HG02763 (cell line): ENCODE measurements around the gene SLCO6A1.
A peak's percentile ranks its signal among the peaks of the same experiment; 100 is the strongest.
"Not testable (repeated sequence)": the region's sequence is repeated elsewhere in the genome, so short reads cannot be mapped to it uniquely, and the experiment has no call there.

Source experiments
- ATAC-seq: cut with Tn5 transposase; IDR thresholded peaks from one replicate; pipeline ENCODE4 v1.9.1; 2021; ENCODE audit warnings: mild to moderate bottlenecking, moderate library complexity; ENCODE audit not compliant: unreplicated experiment

SLCO6A1 gene

GRCh38 chr5:102498271-102499034 is at the start of gene SLCO6A1:
SLCO6A1 (minus strand) TSS chr5:102499001; CDS start chr5:102498844, 157 bp downstream.
- no peak for ATAC-seq

- ATAC-seq = no peak
Measured at GRCh38 chr5:102547141-102548035, 48.6 kb upstream of the SLCO6A1 start.

DNA sequence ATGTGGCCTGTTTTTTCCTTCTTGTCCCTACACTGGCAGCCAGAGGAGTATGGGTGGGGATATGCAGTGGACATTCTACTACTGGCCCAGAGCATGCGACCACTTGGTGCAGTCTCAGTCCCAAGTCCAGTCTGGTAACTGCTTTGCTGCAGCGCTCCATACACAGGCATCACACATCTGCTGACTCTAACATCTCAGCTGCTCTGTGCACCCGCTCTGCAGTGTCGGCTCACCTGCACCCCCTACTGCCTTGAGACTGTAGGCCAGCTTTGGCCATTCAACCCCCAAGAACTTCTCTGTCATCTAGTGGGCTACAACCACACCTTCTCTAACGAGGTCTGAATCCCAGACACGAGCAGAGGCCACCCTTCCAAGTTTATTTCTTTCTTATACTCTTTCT is 46.4 kb upstream of the SLCO6A1 start:
- ATAC-seq = peak; percentile 64

GRCh38 chr5:102542057-102542456 is 43.3 kb upstream of the SLCO6A1 start:
- ATAC-seq = no peak

DNA sequence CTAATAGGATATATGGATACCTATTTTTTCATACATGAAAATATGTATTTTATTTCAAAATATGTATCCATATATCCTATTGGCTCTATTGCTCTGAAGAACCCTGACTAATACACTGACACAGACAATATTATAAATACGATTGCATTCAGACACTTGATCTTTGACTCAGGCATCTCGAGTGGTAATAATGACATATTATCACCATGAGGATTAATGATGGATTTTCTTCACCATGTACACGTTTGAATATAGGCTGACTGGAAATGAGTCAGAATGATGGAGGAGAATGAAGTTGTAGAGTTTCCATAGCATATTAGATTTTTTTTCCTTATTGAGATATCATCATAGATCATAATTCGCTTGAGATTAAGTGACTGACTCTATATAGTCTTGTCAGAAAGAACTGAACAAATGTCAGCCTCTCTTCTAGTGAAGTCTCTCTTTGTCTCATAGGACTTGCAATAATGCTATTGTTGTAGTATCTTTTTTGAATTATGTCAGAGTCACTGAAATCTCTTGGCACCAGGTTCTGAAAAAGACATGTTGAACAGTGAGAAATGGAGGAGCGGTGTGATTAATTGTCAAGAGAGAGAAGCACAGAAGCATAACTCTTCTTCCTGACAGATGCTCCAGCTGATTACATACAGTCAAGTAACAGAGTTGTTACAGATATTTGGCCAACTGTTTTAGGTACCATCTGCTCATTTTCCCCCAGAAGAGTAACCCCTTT is 41.4 kb upstream of the SLCO6A1 start:
- ATAC-seq = no peak

DNA sequence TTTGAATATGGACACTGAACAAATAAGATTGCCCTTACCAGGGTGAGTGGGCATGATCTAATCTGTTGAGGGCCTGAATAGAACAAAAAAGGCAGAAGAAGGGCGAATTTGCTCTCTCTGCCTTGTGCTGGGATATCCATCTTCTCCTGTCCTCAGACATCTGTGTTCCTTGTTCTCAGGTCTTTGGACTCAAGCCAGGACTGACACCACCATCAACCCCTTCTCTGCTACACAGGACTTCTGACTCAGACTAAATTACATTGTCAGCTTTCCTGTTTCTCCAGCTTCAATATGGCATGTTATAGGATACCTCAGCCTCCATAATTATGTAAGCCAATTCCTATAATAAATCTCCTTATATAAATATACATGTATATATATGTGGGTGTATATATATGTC is 40.8 kb upstream of the SLCO6A1 start:
- no peak for ATAC-seq

- no peak for ATAC-seq
Measured at GRCh38 chr5:102537011-102537410, 38.2 kb upstream of the SLCO6A1 start.

GRCh38 chr5:102536323-102536928 is 37.6 kb upstream of the SLCO6A1 start:
- ATAC-seq = no peak

DNA sequence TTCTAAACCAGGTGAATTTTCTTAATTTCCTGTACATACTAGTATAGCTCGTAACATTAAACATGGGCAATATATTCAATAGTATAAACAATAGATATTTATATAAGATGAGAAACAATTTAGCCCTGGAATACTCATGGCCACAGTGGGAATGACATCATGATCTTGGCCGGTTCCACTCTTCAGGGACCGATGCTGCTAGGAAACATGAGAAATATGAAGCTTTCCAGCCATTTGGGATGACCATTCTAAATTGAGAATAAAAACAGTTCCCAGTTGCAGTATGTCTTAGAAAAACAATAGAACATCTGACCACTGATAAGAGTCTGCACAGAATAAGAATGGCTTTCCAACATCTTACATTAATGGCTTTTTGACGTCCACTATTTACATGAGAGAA is 33.3 kb upstream of the SLCO6A1 start:
- no peak for ATAC-seq

DNA sequence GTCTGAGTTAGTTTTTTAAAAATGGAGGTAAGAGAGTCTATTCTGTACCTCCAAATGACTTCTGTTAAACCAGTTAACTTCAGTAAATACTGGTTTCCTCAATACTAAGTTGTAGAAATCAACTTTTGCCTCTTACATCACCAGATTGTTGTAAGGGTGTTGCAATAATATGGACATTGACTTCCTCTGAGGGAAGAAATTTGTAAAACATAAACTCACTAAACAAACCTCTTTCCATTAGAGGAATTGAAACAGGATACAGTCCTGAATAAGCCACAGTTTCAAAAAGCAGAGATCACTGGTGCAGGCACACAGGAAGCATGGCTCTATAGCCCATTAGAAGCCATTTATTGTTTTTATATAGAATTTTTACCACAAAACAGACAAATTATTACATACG is 32.7 kb upstream of the SLCO6A1 start:
- peak; percentile 90 for ATAC-seq

- ATAC-seq = no peak
Measured at GRCh38 chr5:102529447-102529846, 30.6 kb upstream of the SLCO6A1 start.

- no peak for ATAC-seq
Measured at GRCh38 chr5:102529031-102529430, 30.2 kb upstream of the SLCO6A1 start.

DNA sequence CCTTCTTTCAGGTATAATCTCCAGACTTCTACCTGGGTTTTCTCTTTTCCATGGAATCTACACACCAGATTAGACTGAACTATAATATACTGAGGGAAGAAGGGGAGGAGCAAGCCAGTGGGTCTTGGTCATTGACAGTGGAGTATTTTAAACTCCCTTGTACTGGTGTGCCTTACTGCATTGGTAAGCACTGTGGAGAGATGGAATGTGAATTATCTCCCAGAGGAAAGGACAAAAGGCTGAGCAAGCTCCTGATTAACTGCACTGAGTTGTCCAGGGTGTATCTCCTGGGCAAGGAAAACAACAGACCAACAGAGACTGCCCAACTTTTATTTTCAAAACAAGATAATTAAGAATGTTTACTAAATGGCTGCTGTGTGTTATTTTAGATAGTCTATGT is 29.8 kb upstream of the SLCO6A1 start:
- ATAC-seq = no peak

- ATAC-seq = no peak
Measured at GRCh38 chr5:102527547-102527946, 28.7 kb upstream of the SLCO6A1 start.

GRCh38 chr5:102523541-102524175 is 24.9 kb upstream of the SLCO6A1 start:
- peak; percentile 100 for ATAC-seq

DNA sequence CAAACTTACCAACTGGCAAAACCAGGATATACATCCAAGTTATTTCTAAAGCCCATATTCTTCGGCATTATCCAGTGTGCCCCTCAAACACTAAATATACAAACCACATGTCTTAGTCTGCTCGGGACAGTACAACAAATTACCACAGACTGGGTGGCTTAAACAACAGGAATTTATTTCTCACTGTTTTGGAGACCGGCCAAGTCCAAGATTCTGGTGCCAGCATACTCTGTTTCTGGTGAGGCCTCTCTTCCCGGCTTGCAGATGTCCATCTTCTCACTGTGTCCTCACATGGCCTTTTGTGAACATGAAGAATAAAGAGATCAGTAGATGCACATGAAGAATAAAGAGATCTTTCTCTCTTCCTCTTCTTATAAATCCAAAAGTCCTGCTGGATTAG is 12.9 kb upstream of the SLCO6A1 start:
- ATAC-seq = no peak

DNA sequence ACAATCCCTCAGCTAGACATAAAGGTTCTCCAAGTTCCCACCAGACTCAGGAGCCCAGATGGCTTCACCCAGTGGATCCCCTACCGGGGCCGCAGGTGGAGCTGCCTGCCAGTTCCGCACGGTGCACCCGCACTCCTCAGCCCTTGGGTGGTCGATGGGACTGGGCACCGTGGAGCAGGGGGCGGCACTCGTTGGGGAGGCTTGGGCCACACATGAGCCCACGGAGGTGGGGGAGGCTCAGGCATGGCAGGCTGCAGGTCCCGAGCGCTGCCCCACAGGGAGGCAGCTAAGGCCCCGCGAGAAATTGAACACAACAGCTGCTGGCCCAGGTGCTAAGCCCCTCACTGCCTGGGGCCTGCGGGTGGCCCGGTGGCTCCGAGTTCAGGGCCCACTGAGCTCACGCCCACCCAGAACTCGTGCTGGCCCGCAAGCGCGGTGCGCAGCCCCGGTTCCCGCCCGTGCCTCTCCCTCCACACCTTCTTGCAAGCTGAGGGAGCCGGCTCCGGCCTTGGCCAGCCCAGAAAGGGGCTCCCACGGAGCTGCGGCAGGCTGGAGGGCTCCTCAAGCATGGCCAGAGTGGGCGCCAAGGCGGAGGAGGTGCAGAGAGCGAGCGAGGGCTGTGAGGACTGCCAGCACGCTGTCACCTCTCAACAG is 7.4 kb downstream of the SLCO6A1 start:
- not testable (repeated sequence) for ATAC-seq

GRCh38 chr5:102483736-102484135 is 15.1 kb downstream of the SLCO6A1 start:
- no peak for ATAC-seq

DNA sequence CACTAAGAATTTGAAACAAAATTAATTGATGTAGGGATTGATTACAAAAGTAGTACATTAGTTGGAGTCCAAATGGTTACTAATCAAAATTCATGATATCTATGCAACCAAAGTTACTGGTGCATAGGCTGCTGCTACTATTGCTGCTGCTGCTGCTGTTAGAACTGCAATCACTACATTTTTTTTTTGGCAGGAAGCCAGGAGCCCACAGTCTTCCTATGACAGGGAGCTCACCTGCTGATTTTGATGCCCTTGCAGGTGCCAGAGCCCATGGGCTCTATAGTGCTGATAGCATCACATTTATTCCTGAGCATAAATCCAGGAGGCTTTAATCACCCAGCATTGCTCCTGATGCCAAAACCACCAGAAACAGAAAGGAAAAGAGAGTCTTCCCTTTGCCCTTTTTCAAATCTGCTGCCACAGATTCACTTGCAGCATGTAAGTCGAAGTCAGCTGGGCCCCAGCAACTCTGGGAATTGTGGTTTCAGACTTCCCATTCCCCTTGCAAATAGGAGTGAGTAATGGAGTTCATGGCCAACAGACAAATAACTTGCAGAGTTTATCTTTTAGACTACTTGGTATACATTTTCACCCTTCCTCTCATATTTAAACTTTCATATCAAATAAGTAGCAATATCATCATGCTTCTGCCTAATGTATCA is 17.6 kb downstream of the SLCO6A1 start:
- ATAC-seq = no peak
